Measurements from ENCODE around the gene OR10A5. TPM values are rescaled to one million over a fixed set of nuclear protein-coding genes. Genes with fewer than 3 reads are reported as not detected.
"Not testable (repeated sequence)": the region's sequence is repeated elsewhere in the genome, so short reads cannot be mapped to it uniquely, and the experiment has no call there.

The OR10A5 gene
- total and polyA plus RNA-seq, 10 of the 15 experiments (the other 5 are each of a cell fraction or from before 2014, with no cell fraction given): not detected

DNA sequence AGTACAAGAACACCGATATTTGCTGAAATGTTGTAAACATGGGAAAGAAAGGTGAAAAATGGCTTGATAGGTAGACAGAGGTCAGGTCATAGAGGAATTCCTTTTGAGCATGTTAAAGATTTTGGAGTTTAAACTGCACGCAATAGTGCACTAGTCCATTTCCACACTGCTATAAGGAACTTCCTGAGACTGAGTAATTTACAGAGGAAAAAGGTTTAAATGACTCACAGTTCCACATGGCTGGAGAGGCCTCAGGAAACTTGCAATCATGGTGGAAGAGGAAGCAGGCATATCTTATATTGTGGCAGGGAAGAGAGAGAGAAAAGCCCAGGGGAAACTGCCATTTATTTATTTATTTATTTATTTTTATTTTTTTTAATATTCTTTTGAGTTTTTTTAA is 5.0 kb downstream of the OR10A5 start:
- FAIRE-seq: no peak
- intact Hi-C loops (cut with micrococcal nuclease; ENCODE audit: unreplicated experiment): no loop called here

DNA sequence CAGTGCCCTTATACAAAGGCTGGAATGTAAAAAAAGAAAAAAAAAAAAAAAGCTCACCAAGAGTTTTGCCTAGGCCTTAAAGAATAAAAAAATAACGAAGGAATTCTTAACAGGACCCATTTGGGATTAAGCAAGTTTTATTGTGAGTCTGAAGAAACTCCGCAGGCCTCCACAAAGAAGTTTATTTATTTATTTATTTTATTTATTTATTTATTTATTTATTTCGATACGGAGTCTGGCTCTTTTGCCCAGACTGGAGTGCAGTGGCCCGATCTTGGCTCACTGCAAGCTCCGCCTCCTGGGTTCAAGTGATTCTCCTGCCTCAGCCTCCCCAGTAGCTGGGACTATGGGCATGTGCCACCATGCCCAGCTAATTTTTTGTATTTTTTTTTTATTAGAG is 9.3 kb downstream of the OR10A5 start:
- SMC1A ChIA-PET (ENCODE audit: uncharacterized antibody, unreplicated experiment): interaction anchor here (0.7 kb wide), 1 partner anchor 8 kb away, joined by 3 read pairs; the partner anchor contains the start of gene OR10A2
- 59% methylated on average over 6 of the region's 6 CpGs for WGBS (ENCODE audit: insufficient coverage, insufficient replicate concordance, low lambda C conversion rate, missing lambda C conversion rate)
- RAD21 ChIA-PET (ENCODE audit: unreplicated experiment): interaction anchor here (0.7 kb wide), 1 partner anchor 47 kb away, joined by 3 read pairs; no protein-coding TSS in a partner anchor
- BruUV-seq (replicated peaks); FAIRE-seq; H3K36me3 ChIP-seq (ENCODE audit: control insufficient read depth in 2 of 2, insufficient read depth in 2 of 2, low read length in 1 of 2); H4K20me1 ChIP-seq (ENCODE audit: control insufficient read depth, insufficient read depth); H3K4me2 ChIP-seq (ENCODE audit: control insufficient read depth, insufficient read depth); H3K27me3 ChIP-seq (replicated peaks in 1 of 2; ENCODE audit: control insufficient read depth in 2 of 2, insufficient read depth in 2 of 2, low read length in 1 of 2); intact Hi-C loops (cut with micrococcal nuclease; ENCODE audit: unreplicated experiment); ATAC-seq; in situ Hi-C loops (cut with MboI); H3K4me1 ChIP-seq (ENCODE audit: control insufficient read depth, insufficient read depth, low read length); H3K9me3 ChIP-seq (replicated peaks; ENCODE audit: control insufficient read depth, insufficient read depth, low read length); H3K79me2 ChIP-seq (ENCODE audit: control insufficient read depth, insufficient read depth, low read length); H3K4me3 ChIP-seq; H3K27ac ChIP-seq (ENCODE audit: control insufficient read depth, insufficient read depth); POLR2A ChIA-PET; H3K9ac ChIP-seq (ENCODE audit: control insufficient read depth, insufficient read depth, low read length); H2AFZ ChIP-seq (ENCODE audit: control insufficient read depth, low read depth, low read length); DNase-seq (ENCODE audit: low read depth, low spot score): not testable (repeated sequence)
- CTCF ChIA-PET: interaction anchor here (1.6 kb wide), 1 partner anchor 43 kb away, joined by 9 read pairs; no protein-coding TSS in a partner anchor

More for the DNA sequence above, 5.0 kb downstream of the OR10A5 start:
- no peak overlapping the region for H3K9ac ChIP-seq (ENCODE audit: control insufficient read depth, insufficient read depth, low read length)
- TF ChIP-seq GATAD2B (conservative IDR thresholded peaks at IDR 0.05; ENCODE audit: low read depth) (no peak), JUND (IDR thresholded peaks at IDR 0.05; ENCODE audit: low read depth, low read length) (no peak), IKZF1 (conservative IDR thresholded peaks at IDR 0.05) (no peak), MXI1 (IDR thresholded peaks at IDR 0.05; ENCODE audit: low read depth, low read length) (no peak), EGR1 (IDR thresholded peaks at IDR 0.05; ENCODE audit: borderline replicate concordance in 1 of 2, low read depth in 2 of 2, low read length in 2 of 2) (no peak), KDM1A (IDR thresholded peaks at IDR 0.05; ENCODE audit: borderline replicate concordance) (no peak), NR2F1 (conservative IDR thresholded peaks at IDR 0.05) (no peak)
- TF ChIP-seq, protein P1, sequence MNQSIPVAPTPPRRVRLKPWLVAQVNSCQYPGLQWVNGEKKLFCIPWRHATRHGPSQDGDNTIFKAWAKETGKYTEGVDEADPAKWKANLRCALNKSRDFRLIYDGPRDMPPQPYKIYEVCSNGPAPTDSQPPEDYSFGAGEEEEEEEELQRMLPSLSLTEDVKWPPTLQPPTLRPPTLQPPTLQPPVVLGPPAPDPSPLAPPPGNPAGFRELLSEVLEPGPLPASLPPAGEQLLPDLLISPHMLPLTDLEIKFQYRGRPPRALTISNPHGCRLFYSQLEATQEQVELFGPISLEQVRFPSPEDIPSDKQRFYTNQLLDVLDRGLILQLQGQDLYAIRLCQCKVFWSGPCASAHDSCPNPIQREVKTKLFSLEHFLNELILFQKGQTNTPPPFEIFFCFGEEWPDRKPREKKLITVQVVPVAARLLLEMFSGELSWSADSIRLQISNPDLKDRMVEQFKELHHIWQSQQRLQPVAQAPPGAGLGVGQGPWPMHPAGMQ (IDR thresholded peaks at IDR 0.05; ENCODE audit: borderline replicate concordance): no peak
- TF ChIP-seq, protein P2, sequence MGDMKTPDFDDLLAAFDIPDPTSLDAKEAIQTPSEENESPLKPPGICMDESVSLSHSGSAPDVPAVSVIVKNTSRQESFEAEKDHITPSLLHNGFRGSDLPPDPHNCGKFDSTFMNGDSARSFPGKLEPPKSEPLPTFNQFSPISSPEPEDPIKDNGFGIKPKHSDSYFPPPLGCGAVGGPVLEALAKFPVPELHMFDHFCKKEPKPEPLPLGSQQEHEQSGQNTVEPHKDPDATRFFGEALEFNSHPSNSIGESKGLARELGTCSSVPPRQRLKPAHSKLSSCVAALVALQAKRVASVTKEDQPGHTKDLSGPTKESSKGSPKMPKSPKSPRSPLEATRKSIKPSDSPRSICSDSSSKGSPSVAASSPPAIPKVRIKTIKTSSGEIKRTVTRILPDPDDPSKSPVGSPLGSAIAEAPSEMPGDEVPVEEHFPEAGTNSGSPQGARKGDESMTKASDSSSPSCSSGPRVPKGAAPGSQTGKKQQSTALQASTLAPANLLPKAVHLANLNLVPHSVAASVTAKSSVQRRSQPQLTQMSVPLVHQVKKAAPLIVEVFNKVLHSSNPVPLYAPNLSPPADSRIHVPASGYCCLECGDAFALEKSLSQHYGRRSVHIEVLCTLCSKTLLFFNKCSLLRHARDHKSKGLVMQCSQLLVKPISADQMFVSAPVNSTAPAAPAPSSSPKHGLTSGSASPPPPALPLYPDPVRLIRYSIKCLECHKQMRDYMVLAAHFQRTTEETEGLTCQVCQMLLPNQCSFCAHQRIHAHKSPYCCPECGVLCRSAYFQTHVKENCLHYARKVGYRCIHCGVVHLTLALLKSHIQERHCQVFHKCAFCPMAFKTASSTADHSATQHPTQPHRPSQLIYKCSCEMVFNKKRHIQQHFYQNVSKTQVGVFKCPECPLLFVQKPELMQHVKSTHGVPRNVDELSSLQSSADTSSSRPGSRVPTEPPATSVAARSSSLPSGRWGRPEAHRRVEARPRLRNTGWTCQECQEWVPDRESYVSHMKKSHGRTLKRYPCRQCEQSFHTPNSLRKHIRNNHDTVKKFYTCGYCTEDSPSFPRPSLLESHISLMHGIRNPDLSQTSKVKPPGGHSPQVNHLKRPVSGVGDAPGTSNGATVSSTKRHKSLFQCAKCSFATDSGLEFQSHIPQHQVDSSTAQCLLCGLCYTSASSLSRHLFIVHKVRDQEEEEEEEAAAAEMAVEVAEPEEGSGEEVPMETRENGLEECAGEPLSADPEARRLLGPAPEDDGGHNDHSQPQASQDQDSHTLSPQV (IDR thresholded peaks at IDR 0.05): no peak
- H3K9me3 ChIP-seq (replicated peaks; ENCODE audit: control insufficient read depth, insufficient read depth, low read length): no peaks in the 10 kb centered on the region
- no TSS peak for BruUV-seq (replicated peaks)
- H3K4me1 ChIP-seq (ENCODE audit: control insufficient read depth, insufficient read depth, low read length): no peaks in the 10 kb centered on the region
- no peak overlapping the region for H3K4me2 ChIP-seq (ENCODE audit: control insufficient read depth, insufficient read depth)
- in situ Hi-C loops (cut with MboI): no loop called here
- no peaks in the 10 kb centered on the region for H3K27me3 ChIP-seq (replicated peaks in 1 of 2; ENCODE audit: control insufficient read depth in 2 of 2, insufficient read depth in 2 of 2, low read length in 1 of 2)
- DNase-seq (ENCODE audit: low read depth, low spot score): no peak
- H2AFZ ChIP-seq (ENCODE audit: control insufficient read depth, low read depth, low read length): no peak overlapping the region
- ATAC-seq: no peak
- WGBS (ENCODE audit: insufficient coverage, insufficient replicate concordance, low lambda C conversion rate, missing lambda C conversion rate): 80% methylated on average over 2 of the region's 2 CpGs
- no peak overlapping the region for H3K4me3 ChIP-seq
- ChIA-PET CTCF (interaction anchor here (0.9 kb wide), 1 partner anchor 13 kb away, joined by 3 read pairs; no protein-coding TSS in a partner anchor), RAD21 (ENCODE audit: unreplicated experiment) (no interaction called here), SMC1A (ENCODE audit: uncharacterized antibody, unreplicated experiment) (no interaction called here), POLR2A (no interaction called here)
- no peaks in the 10 kb centered on the region for H3K79me2 ChIP-seq (ENCODE audit: control insufficient read depth, insufficient read depth, low read length)
- H3K27ac ChIP-seq (ENCODE audit: control insufficient read depth, insufficient read depth): no peak overlapping the region
- H3K36me3 ChIP-seq (ENCODE audit: control insufficient read depth in 2 of 2, insufficient read depth in 2 of 2, low read length in 1 of 2): no peaks in the 10 kb centered on the region
- H4K20me1 ChIP-seq (ENCODE audit: control insufficient read depth, insufficient read depth): no peaks in the 10 kb centered on the region
